ENCODE measurements around the gene CCDC15.

- TF ChIP-seq ZNF354C (tag by site-specific recombination; IDR thresholded peaks at IDR 0.05; ENCODE audit: borderline replicate concordance, low read depth) (no peak), ZNF335 (tag by site-specific recombination; conservative IDR thresholded peaks at IDR 0.05) (no peak), ZBTB10 (tag by site-specific recombination; IDR thresholded peaks at IDR 0.05) (no peak), KLF16 (tag by site-specific recombination; IDR thresholded peaks at IDR 0.05) (no peak), ZNF184 (tag by site-specific recombination; IDR thresholded peaks at IDR 0.05) (no peak), ZSCAN23 (tag by site-specific recombination; IDR thresholded peaks at IDR 0.05) (no peak), CTCF (tag by site-specific recombination; IDR thresholded peaks at IDR 0.05) (no peak), ZNF514 (tag by site-specific recombination; IDR thresholded peaks at IDR 0.05) (no peak), ZNF24 (tag by site-specific recombination; IDR thresholded peaks at IDR 0.05) (no peak), KLF1 (tag by site-specific recombination; IDR thresholded peaks at IDR 0.05) (no peak), YY1 (tag by site-specific recombination; IDR thresholded peaks at IDR 0.05) (no peak)
These were observed 109.5 kb downstream of the CCDC15 start for GRCh38 chr11:125063429-125064043.

Data from HEK293 (cell line).